K562 (cell line): ENCODE results near the gene SDE2. TPM values are rescaled to one million over a fixed set of nuclear protein-coding genes. Genes with fewer than 3 reads are reported as not detected.
A peak's percentile ranks its signal among the peaks of the same experiment; 100 is the strongest.
"Not testable (repeated sequence)": the region's sequence is repeated elsewhere in the genome, so short reads cannot be mapped to it uniquely, and the experiment has no call there.

Experiments used
- BCOR ChIP-seq: fragments of 450-650 bp; IDR thresholded peaks from 2 replicates; pipeline ENCODE4 v1.6.1; 2016
- DMBX1 ChIP-seq: fragments of 250-450 bp; sonication (Bioruptor Pico); IDR thresholded peaks from 2 replicates; pipeline ENCODE4 v1.8.0; 2022; ENCODE audit warnings: inconsistent platforms, mild to moderate bottlenecking, moderate library complexity, borderline replicate concordance
- JUN ChIP-seq, 2 experiments: sonication (generic) in 1 of 2; formaldehyde crosslinking in 1 of 2; IDR thresholded peaks; 2 replicates each; pipeline versions ENCODE4 v1.6.1 to v1.8.0; 2012 to 2022; ENCODE audit warnings: borderline replicate concordance in 2 of 2, mild to moderate bottlenecking in 2 of 2, improper control_type of control experiment in 1 of 2, low read depth in 1 of 2, low read length in 1 of 2, missing genetic modification reagents in 1 of 2
- LARP7 ChIP-seq: fragments of 450-650 bp; IDR thresholded peaks from 2 replicates; pipeline ENCODE4 v1.6.1; 2016
- MIER1 ChIP-seq: fragments of 450-650 bp; IDR thresholded peaks from 2 replicates; pipeline ENCODE4 v1.6.1; 2016; ENCODE audit warnings: antibody characterized with exemption, mild to moderate bottlenecking, low read depth
- MXI1 ChIP-seq: IDR thresholded peaks from 2 replicates; pipeline ENCODE4 v1.6.1; 2011; ENCODE audit warnings: low read depth, mild to moderate bottlenecking, improper control_type of control experiment, low read length
- NFRKB ChIP-seq: fragments of 450-650 bp; IDR thresholded peaks from 2 replicates; pipeline ENCODE4 v1.6.1; 2016; ENCODE audit warnings: low read depth
- POLR2G ChIP-seq: fragments of 200-400 bp; formaldehyde crosslinking; IDR thresholded peaks from 2 replicates; pipeline ENCODE4 v1.6.1; 2017; ENCODE audit warnings: low read depth, mild to moderate bottlenecking, antibody characterized with exemption, low read length, moderate library complexity
- RBFOX2 ChIP-seq: fragments of 200-400 bp; formaldehyde crosslinking; IDR thresholded peaks from 2 replicates; pipeline ENCODE4 v1.6.1; 2017; ENCODE audit warnings: low read depth, mild to moderate bottlenecking, low read length, moderate library complexity
- SMARCC2 ChIP-seq: fragments of 450-650 bp; IDR thresholded peaks from 2 replicates; pipeline ENCODE4 v1.6.1; 2017; ENCODE audit warnings: antibody characterized with exemption, moderate library complexity, mild to moderate bottlenecking, low read depth
- ZBTB1 ChIP-seq: sonication (generic); formaldehyde crosslinking; IDR thresholded peaks from 2 replicates; pipeline ENCODE4 v1.8.1; 2023; ENCODE audit warnings: missing genetic modification reagents, low read depth, mild to moderate bottlenecking, borderline replicate concordance
- ZC3H8 ChIP-seq: fragments of 450-650 bp; IDR thresholded peaks from 2 replicates; pipeline ENCODE4 v1.6.1; 2017
- polyA plus RNA-seq, 8 experiments: library from polyadenylated mRNA; depleted of rRNA in 4 of 8; stranded (reverse) in 5 of 8; unstranded in 3 of 8; fragments of >200 nt; fragmentation: Nextera tagmentation in 2 of 8; fragmentation: Illumina TruSeq in 1 of 8; extraction: Ambion mirVana in 2 of 8; extraction: Trizol in 1 of 8; gene quantifications; 2 replicates each; pipeline versions ENCODE4 v1.2.1 to v1.2.3, GENCODE V29; 2011 to 2014; ENCODE audit warnings: inconsistent platforms in 1 of 8, missing spikeins in 1 of 8
- total RNA-seq, 7 experiments: library from RNA; depleted of rRNA in 6 of 7; stranded (reverse); fragments of >200 nt in 6 of 7; fragmentation: Illumina TruSeq in 2 of 7; extraction: Trizol in 2 of 7; gene quantifications; 2 replicates each; pipeline versions ENCODE4 v1.2.1 to v1.2.3, GENCODE V29; 2011 to 2021; ENCODE audit warnings: low replicate concordance in 1 of 7
- TF ChIP-seq, protein P1 (sequence below): fragments of 250-450 bp; sonication (Bioruptor Pico); IDR thresholded peaks from 2 replicates; pipeline ENCODE4 v1.5.0; 2020; ENCODE audit warnings: mild to moderate bottlenecking
- TF ChIP-seq, protein P2 (sequence below): fragments of 450-650 bp; formaldehyde crosslinking; conservative IDR thresholded peaks from 2 replicates; pipeline ENCODE4 v1.4.0; 2022; ENCODE audit warnings: mild to moderate bottlenecking, missing genetic modification characterization
- TF ChIP-seq, protein P3 (sequence below): fragments of 450-650 bp; IDR thresholded peaks from 2 replicates; pipeline ENCODE4 v1.7.0; 2016; ENCODE audit warnings: borderline replicate concordance
- TF ChIP-seq, protein P4 (sequence below): fragments of 450-650 bp; formaldehyde crosslinking; IDR thresholded peaks from 2 replicates; pipeline ENCODE4 v1.4.0; 2022; ENCODE audit warnings: mild to moderate bottlenecking, moderate library complexity

SDE2 gene
- total and polyA plus RNA-seq, 9 of the 15 experiments (the other 6 are each of a cell fraction or from before 2014, with no cell fraction given): 14.3 to 62.3 (median 46.0) TPM

DNA sequence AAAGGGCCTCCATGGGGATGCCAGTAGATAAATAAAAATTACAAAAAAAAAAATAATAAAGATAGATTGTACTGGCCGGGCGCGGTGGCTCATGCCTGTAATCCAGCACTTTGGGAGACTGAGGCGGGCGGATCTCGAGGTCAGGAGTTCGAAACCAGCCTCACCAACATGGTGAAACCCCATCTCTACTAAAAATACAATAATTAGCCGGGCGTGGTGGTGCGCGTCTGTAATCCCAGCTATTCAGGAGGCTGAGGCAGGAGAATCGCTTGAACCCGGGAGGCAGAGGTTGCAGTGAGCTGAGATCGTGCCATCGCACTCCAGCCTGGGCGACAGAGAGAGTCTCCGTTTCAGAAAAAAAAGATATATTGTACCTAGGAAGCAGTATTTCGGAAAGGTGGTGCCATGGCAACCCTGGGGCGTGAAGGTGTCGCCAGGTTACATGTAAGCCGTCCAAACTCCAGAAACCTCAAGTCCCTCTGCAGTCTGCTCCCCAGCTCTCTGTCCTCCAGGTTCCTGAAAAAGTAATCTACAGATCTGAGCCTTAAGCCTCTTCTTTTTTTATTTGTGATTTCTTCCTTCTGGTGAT lies 1.4 kb upstream of the SDE2 start (continued):
- TF ChIP-seq, protein P1, sequence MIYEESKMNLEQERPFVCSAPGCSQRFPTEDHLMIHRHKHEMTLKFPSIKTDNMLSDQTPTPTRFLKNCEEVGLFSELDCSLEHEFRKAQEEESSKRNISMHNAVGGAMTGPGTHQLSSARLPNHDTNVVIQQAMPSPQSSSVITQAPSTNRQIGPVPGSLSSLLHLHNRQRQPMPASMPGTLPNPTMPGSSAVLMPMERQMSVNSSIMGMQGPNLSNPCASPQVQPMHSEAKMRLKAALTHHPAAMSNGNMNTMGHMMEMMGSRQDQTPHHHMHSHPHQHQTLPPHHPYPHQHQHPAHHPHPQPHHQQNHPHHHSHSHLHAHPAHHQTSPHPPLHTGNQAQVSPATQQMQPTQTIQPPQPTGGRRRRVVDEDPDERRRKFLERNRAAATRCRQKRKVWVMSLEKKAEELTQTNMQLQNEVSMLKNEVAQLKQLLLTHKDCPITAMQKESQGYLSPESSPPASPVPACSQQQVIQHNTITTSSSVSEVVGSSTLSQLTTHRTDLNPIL (CRISPR knock-in tag): 0 out of 2 replicates have a peak, but pooled peaks have one; percentile 65
- TF ChIP-seq DMBX1 (CRISPR knock-in tag): peak; percentile 58; the same call in 1 of the 2 replicates
- TF ChIP-seq, protein P2, sequence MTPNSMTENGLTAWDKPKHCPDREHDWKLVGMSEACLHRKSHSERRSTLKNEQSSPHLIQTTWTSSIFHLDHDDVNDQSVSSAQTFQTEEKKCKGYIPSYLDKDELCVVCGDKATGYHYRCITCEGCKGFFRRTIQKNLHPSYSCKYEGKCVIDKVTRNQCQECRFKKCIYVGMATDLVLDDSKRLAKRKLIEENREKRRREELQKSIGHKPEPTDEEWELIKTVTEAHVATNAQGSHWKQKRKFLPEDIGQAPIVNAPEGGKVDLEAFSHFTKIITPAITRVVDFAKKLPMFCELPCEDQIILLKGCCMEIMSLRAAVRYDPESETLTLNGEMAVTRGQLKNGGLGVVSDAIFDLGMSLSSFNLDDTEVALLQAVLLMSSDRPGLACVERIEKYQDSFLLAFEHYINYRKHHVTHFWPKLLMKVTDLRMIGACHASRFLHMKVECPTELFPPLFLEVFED (CRISPR knock-in tag): 0 out of 2 replicates have a peak, but pooled peaks have one; percentile 32
- TF ChIP-seq NFRKB: peak; percentile 46
- 0 out of 2 replicates have a peak, but pooled peaks have one; percentile 26 for TF ChIP-seq MIER1
- 0 out of 2 replicates have a peak, but pooled peaks have one; percentile 33 for TF ChIP-seq SMARCC2
- 0 out of 2 replicates have a peak, but pooled peaks have one; percentile 5 for TF ChIP-seq JUN (IDR thresholded peaks at IDR 0.05; ENCODE audit: borderline replicate concordance, low read depth, low read length)
- not testable (repeated sequence) for TF ChIP-seq JUN (CRISPR knock-in tag; IDR thresholded peaks at IDR 0.05; ENCODE audit: borderline replicate concordance)
- TF ChIP-seq ZC3H8: 0 out of 2 replicates have a peak, but pooled peaks have one; percentile 12
- 0 out of 2 replicates have a peak, but pooled peaks have one; percentile 22 for TF ChIP-seq ZBTB1 (CRISPR knock-in tag)
- TF ChIP-seq, protein P3, sequence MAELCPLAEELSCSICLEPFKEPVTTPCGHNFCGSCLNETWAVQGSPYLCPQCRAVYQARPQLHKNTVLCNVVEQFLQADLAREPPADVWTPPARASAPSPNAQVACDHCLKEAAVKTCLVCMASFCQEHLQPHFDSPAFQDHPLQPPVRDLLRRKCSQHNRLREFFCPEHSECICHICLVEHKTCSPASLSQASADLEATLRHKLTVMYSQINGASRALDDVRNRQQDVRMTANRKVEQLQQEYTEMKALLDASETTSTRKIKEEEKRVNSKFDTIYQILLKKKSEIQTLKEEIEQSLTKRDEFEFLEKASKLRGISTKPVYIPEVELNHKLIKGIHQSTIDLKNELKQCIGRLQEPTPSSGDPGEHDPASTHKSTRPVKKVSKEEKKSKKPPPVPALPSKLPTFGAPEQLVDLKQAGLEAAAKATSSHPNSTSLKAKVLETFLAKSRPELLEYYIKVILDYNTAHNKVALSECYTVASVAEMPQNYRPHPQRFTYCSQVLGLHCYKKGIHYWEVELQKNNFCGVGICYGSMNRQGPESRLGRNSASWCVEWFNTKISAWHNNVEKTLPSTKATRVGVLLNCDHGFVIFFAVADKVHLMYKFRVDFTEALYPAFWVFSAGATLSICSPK: 0 out of 2 replicates have a peak, but pooled peaks have one; percentile 48
- peak; percentile 63 for TF ChIP-seq POLR2G
- TF ChIP-seq RBFOX2: peak; percentile 64
- TF ChIP-seq, protein P4, sequence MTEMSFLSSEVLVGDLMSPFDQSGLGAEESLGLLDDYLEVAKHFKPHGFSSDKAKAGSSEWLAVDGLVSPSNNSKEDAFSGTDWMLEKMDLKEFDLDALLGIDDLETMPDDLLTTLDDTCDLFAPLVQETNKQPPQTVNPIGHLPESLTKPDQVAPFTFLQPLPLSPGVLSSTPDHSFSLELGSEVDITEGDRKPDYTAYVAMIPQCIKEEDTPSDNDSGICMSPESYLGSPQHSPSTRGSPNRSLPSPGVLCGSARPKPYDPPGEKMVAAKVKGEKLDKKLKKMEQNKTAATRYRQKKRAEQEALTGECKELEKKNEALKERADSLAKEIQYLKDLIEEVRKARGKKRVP (CRISPR knock-in tag): peak; percentile 38; the same call in 1 of the 2 replicates
- TF ChIP-seq BCOR: peak; percentile 74
- TF ChIP-seq MXI1: 0 out of 2 replicates have a peak, but pooled peaks have one; percentile 45
- TF ChIP-seq LARP7: peak; percentile 73; the same call in 1 of the 2 replicates
